ENCODE results near the gene ZNF354B.

DNA sequence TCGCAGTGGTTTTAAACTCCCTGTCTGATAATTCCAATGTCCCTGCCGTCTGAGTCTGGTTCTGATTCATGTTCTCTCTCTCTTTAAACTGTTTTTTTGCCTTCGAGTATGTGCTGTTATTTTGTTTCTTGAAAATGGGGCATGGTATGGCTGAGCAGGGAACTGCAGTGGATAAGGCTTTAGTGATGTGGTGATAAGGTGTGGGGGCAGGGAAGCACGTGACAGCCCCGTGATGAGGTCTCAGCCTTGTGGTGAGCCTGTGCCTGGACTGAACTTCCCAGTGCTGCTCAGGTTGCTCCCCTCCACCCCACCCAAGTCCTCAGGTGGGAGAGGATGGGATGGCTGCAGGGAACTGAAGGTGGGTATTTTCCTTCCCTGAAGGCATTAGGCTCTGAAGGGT lies 5.5 kb upstream of the ZNF354B start:
- TF ChIP-seq JUNB (IDR thresholded peaks at IDR 0.05; ENCODE audit: unreplicated experiment) (no peak), EZH2 (IDR thresholded peaks at IDR 0.05; ENCODE audit: low read depth, unreplicated experiment) (no peak), EZH2phosphoT487 (IDR thresholded peaks at IDR 0.05; ENCODE audit: unreplicated experiment) (no peak), POLR2AphosphoS5 (IDR thresholded peaks at IDR 0.05; ENCODE audit: low read depth) (no peak), REST (IDR thresholded peaks at IDR 0.05; ENCODE audit: unreplicated experiment) (no peak), NANOG (IDR thresholded peaks at IDR 0.05; ENCODE audit: borderline replicate concordance) (no peak)
- TF ChIP-seq, protein P1, sequence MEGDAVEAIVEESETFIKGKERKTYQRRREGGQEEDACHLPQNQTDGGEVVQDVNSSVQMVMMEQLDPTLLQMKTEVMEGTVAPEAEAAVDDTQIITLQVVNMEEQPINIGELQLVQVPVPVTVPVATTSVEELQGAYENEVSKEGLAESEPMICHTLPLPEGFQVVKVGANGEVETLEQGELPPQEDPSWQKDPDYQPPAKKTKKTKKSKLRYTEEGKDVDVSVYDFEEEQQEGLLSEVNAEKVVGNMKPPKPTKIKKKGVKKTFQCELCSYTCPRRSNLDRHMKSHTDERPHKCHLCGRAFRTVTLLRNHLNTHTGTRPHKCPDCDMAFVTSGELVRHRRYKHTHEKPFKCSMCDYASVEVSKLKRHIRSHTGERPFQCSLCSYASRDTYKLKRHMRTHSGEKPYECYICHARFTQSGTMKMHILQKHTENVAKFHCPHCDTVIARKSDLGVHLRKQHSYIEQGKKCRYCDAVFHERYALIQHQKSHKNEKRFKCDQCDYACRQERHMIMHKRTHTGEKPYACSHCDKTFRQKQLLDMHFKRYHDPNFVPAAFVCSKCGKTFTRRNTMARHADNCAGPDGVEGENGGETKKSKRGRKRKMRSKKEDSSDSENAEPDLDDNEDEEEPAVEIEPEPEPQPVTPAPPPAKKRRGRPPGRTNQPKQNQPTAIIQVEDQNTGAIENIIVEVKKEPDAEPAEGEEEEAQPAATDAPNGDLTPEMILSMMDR (conservative IDR thresholded peaks at IDR 0.05; ENCODE audit: low read depth in 2 of 2) = no peak
- TF ChIP-seq, protein P2, sequence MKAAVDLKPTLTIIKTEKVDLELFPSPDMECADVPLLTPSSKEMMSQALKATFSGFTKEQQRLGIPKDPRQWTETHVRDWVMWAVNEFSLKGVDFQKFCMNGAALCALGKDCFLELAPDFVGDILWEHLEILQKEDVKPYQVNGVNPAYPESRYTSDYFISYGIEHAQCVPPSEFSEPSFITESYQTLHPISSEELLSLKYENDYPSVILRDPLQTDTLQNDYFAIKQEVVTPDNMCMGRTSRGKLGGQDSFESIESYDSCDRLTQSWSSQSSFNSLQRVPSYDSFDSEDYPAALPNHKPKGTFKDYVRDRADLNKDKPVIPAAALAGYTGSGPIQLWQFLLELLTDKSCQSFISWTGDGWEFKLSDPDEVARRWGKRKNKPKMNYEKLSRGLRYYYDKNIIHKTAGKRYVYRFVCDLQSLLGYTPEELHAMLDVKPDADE (IDR thresholded peaks at IDR 0.05) = no peak

Data from GM23338 (cell line).